GM20000 (cell line): Measurements from ENCODE around the gene SAMD10.
"Not testable (repeated sequence)": the region's sequence is repeated elsewhere in the genome, so short reads cannot be mapped to it uniquely, and the experiment has no call there.

Source experiments
- DNase-seq: peaks from one replicate; pipeline ENCODE4 v3.0.0; 2012; ENCODE audit warnings: low spot score
- TF ChIP-seq, protein P1 (sequence below): IDR thresholded peaks from 2 replicates; pipeline ENCODE4 v1.5.1; 2012; ENCODE audit warnings: mild to moderate bottlenecking, control low read depth; ENCODE audit errors: extremely low read depth, missing control alignments

Gene SAMD10

DNA sequence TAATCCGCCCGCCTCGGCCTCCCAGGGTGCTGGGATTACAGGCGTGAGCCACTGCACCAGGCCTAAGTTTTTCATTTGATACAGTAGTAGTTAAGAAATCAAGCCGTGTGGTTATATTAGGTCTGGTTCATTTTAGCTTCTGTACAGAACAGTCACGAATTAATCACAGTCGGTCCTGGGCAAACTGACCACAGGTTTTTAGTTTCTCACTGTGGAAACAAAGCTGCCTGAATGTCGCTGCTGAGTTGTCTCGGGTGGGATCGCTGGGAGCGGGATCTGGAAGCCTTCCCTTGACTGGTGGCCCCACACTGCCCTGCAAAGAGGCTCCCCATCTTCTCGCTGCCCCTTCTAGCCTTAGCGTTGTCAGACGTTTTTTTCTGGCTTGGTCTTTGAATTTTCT lies 41.8 kb downstream of the SAMD10 start:
- no peak for DNase-seq
- TF ChIP-seq, protein P1, sequence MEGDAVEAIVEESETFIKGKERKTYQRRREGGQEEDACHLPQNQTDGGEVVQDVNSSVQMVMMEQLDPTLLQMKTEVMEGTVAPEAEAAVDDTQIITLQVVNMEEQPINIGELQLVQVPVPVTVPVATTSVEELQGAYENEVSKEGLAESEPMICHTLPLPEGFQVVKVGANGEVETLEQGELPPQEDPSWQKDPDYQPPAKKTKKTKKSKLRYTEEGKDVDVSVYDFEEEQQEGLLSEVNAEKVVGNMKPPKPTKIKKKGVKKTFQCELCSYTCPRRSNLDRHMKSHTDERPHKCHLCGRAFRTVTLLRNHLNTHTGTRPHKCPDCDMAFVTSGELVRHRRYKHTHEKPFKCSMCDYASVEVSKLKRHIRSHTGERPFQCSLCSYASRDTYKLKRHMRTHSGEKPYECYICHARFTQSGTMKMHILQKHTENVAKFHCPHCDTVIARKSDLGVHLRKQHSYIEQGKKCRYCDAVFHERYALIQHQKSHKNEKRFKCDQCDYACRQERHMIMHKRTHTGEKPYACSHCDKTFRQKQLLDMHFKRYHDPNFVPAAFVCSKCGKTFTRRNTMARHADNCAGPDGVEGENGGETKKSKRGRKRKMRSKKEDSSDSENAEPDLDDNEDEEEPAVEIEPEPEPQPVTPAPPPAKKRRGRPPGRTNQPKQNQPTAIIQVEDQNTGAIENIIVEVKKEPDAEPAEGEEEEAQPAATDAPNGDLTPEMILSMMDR = no peak

DNA sequence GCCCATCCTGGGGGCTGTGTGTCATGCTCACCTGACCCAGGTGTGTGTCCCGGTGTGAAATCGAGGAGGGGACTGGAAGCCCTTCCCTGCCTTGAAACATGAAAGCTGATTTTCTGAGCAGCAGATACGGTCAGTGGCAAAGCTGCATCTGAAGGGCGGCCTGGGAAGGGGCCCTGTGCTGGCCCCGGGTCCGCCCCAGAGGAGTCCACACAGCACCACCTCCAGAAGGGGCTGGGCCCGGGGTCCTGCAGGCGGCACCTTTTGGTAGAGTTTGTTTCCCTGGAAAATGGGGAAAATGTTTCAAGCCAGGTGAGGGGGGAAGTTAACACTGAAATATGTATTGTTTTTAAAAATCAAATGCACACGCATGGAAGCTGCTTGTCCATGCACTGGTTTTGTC lies 44.0 kb downstream of the SAMD10 start:
- TF ChIP-seq, protein P1 = no peak

DNA sequence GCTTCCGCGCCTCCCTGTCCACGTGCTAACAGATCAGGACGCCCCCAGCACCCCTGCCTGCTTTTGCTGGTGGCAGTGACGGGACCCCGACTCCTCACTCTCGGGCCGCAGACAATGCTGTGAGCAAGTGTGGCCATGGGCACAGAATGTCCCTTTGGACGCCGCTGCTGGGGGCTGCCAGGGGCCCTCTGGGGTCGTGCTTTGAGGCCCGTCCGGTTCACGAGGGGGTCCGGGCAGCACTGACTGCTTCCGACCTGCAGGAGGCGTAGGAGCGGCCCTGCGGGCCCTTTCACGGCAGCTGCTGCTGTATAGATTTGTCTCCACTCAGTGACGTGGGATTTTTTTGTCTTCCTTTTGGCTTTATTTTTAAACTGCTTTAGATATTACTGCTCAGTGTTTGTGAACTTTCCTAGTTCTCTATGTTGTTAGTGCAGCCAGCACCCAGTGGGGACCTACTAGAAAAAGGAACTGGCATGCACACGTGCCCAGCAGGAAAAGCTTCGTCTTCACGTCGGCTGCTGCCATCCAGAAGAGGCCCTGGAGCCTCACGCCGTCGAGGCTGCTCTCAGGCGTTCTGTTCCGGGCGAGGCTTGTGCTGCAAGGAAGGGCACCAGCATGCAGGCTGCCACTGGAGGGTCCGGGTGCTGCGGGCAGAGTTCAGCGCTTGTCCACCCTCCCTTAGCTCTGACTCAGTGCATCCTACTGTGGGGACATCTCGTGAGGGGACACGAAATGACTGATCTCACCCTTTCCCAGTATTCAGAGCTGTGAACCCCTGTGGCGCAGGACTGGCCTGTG lies 45.0 kb downstream of the SAMD10 start:
- TF ChIP-seq, protein P1 = no peak
- no peak for DNase-seq

More for the DNA sequence above, 44.0 kb downstream of the SAMD10 start:
- no peak for DNase-seq

DNA sequence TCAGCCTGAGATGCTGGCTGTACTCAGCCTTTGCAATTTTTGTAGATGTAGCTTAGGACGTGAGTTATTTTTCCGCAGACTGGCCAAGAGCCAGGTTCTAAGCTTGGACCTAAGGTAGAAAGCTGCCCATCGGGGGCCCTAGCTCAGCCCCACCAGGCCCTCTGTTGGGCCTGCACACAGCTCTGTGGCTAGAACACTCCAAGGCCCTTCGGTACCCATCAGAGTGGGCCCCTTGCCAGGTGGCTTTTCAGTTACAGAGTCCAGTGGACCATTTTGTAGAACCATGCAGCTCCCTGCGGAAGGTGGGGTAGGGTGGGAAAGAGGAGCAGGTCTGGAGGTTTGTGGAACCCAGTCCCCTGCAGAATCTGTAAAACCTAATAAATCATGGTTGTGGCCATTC lies 45.8 kb downstream of the SAMD10 start:
- TF ChIP-seq, protein P1 = no peak

DNA sequence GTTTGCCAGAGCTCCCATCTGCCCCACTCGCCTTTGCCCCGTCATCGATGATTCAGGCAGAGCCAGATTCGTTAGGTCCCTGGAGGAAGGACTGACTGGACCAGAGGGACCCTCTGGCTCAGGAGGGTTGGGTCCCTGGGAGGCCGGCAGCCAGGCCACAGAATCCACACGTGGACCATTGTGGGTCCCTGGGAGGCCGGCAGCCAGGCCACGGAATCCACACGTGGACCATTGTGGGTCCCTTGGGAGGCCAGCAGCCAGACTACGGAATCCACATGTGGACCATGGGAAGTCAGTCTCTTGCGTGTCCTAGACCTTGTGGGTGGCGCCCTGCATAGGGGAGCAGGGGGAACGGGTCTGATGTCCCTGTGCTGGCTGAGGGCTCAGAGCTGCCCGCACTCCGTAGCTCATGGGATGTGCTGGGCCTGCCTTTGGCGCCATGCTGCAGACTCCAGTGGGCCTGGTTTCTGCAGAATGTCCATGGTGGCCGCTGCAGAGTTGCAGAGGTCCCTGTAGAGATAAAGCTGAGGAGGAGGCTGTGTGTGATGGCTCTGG lies 46.8 kb downstream of the SAMD10 start:
- no peak for DNase-seq
- TF ChIP-seq, protein P1 = no peak

More for the DNA sequence above, 45.8 kb downstream of the SAMD10 start:
- DNase-seq = no peak

DNA sequence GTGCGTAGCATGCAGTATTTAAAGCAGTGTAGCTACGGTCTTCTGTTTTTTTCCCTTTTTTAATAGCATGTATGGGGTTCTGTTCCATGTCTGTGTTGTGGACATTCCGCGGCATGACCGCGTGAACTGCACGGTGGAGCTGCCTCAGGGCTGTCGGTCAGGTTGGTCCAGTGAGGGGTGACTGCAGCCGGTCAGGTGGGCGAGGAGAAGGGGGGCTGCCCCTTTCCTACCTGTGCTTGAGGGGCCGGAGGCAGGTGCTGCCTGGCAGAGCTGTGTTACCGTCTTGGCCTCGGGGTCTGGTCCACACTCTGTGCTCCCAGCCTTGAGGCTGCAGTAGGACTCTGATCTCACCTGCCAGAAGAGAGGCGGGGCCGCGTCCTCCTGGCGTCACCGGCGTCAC lies 47.7 kb downstream of the SAMD10 start:
- TF ChIP-seq, protein P1 = no peak
- no peak for DNase-seq

DNA sequence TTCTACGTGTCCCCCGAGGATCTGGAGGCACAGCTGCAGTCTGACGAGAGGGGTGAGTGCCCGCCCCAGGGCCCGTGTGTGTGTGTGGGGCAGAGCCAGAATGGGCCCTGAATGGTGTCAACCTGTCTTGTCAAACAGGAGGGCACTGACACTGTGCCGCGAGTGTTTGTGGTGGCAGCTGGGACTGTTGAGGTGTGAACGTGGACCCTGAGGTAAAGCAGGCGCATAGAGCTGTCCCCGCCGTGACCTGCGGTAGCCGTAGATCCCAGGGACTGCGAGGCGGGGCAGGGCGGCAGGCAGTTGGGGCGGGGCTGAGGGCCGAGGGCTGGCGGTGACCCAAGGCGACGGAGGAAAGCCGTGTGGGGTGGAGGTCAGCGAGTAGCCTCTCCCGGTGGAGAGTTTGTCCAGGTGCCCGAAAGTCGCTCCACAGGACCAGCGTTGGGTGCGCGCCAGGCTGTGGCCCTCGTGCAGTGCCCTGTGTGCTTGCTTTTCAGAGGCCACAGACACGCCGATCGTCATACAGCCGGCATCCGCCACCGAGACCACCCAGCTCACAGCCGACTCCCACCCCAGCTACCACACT lies 48.4 kb downstream of the SAMD10 start:
- TF ChIP-seq, protein P1 = no peak
- no peak for DNase-seq

DNA sequence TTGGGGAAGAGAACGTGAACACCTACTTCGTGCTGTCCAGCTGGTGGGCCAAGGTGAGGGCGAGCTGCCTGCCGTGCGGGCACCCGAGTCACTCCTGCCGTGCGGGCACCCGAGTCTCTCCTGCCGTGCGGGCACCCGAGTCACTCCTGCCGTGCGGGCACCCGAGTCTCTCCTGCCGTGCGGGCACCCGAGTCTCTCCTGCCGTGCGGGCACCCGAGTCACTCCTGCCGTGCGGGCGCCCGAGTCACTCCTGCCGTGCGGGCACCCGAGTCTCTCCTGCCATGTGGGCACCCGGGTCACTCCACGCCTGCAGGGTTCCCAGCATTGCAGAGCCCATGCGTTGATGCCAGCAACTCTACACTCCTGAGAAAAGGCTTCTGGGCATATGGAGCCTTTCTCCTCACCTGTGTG lies 50.0 kb downstream of the SAMD10 start:
- not testable (repeated sequence) for DNase-seq
